HG03575 (cell line): Measurements from ENCODE around the gene SPAG17.

ENCODE experiments used
- ATAC-seq: cut with Tn5 transposase; IDR thresholded peaks from one replicate; pipeline ENCODE4 v1.9.1; 2021; ENCODE audit not compliant: unreplicated experiment, insufficient number of reproducible peaks, low FRiP score; ENCODE audit errors: extremely low read depth

The SPAG17 gene

DNA sequence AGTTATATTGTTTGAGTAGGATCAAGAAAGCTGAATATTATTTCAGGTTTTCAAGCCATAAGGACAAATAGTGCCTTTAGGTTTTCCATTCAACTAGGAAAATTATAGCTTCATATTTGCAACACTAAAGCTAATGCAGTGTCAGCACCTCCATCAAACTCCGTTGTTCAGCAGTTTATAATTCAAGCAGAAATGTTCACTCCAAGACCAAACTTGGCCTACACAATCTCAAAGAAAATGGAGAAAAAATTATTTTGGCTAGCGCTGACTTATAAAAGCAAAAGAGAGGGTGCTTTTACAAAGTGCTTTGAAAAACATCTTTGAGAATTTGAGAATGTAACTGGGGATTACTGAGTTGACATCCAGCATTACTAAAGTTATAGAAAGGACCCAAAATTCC, 1.4 kb downstream of the SPAG17 start:
- ATAC-seq = no peak

DNA sequence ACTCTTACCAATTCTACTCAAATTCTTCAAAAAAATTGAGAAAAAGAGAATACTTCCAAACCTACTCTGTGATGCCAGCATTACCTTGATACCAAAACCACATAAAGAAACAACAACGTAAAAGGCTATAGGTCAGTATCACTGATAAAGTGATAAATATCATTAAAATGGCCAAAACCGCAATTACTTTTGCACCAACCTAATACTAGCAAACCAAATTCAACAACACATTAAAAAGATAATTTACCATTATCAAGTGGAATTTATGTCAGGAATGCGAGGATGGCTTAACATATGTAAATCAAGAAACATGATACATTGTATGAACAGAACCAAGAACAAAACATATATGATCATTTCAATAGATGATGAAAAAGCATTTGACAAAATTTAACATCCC, 7.0 kb downstream of the SPAG17 start:
- ATAC-seq = no peak

DNA sequence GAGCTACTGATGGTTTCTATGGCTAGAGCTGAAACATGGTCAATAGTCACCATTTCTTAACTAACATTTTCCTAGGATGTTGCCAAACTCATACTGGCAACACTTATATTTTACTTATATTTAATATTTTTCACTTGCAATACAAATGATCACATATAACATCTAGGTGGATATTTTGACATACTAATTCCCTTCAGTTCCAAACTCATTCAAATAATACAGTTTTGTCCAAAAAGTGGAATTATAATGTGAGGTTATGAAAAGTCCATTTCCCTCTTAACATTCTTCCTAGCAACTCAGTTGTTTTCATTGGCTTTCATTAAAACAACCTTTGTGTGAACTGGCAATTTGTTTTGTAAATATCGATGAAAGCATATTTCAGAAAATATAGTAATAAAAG, 16.0 kb downstream of the SPAG17 start:
- no peak for ATAC-seq

DNA sequence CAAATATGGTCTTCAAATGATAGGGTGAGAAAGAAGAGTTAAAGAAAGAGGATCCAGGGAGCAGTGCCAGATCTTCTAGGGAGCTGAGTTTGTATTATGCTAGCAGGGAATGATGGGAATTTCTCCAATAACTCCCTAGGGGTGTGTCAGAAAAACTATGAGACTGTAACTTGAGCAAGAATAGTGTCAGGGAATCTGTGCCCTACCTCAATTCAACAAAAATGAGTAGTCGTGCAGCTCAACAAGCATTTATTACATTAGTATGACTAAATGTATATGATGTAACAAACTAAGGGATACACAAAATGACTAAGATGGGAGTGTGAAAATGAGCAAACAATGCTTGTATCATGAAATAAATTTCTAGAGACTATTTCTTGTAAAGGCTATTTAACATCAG, 24.2 kb downstream of the SPAG17 start:
- no peak for ATAC-seq

DNA sequence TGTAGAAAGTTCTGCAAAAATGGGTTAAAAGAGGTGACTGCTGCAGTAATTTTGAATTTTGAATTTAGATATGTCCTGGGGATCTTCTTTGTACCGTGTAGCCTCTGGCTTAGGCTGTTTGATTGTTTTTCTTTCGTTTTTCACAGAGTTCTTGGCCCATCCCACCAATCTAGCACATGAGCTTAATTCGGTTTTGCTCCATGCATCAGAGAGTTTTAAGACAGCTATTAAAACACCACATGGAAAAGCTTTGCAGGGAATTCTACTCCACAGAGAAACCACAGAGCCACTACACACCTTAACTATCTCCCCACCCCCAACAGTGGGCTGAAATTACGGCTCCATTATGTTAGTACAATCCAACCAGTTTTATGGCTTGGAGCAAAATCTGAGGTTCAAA, 25.5 kb downstream of the SPAG17 start:
- ATAC-seq = no peak

DNA sequence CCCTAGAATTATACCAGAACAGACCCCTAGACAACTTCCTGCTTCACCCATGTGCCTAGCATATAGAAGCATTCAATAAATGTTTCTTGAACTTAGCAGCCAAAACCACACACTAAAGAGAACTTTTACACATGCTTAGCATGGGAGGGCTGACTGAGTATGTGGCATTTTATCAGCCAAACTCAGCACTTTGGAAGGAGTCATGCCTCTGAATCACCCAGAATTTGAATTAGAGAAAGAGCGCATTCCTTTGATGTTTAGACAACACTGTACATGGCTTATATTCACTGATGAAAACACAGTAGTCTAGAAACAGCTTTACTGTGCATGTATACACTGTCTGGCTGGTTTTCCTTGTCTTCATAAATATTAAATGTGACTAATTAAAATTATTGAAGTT, 26.1 kb downstream of the SPAG17 start:
- no peak for ATAC-seq

DNA sequence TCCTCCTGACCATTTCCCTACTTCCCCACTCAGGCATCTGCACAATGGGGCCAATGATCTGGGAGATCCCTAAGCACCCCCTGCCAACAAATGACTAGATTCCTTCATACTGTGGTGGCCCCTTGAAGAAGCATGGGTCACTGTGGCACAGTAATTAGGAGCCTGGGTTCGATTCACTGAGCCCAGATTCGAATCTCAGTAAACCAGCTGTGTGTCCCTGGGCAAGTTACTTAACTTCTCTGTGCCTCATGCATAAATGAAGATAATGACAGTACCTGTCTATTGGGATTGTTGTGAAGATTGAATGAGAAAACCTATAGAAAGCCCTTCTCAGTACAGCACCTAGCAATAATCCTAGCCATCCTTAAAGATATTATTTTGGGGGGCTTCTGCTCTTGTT, 27.5 kb downstream of the SPAG17 start:
- no peak for ATAC-seq

DNA sequence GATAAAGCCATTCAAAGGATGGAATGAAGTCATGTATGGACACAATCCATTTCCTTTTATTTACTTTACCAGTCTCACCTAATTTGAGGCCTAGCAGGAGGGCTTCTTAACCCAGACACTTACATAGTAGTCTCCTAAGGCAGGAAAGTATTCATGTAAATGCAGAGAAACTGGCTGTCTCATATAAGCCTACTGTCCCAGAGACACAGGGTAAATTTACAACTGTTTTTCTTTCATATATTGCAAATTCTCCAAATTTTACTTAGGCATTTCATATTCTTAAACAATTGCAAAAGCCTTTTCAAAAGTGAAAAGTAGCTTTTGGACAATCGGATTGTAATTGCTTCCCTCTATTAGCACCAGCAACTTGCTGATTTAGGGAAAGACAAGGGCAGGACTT, 29.9 kb downstream of the SPAG17 start:
- ATAC-seq = no peak

DNA sequence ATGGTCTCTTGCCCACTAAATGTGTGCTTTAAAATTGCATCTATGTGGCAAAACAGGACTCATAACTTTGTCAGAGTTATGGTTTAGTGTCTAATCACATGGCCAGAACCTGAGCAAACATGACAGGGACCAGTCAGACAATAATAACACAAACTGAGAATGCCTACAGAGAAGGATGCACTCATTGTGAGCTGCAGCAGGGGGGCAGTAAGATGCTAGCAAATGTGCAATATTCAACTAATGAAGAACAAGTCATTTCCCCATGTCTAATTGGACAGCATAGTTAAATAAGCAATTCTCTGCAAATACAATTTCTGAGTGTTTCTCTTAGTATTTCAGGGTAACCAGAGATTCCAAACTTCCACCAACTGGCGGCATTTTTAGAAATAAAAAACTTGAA, 30.8 kb downstream of the SPAG17 start:
- no peak for ATAC-seq

DNA sequence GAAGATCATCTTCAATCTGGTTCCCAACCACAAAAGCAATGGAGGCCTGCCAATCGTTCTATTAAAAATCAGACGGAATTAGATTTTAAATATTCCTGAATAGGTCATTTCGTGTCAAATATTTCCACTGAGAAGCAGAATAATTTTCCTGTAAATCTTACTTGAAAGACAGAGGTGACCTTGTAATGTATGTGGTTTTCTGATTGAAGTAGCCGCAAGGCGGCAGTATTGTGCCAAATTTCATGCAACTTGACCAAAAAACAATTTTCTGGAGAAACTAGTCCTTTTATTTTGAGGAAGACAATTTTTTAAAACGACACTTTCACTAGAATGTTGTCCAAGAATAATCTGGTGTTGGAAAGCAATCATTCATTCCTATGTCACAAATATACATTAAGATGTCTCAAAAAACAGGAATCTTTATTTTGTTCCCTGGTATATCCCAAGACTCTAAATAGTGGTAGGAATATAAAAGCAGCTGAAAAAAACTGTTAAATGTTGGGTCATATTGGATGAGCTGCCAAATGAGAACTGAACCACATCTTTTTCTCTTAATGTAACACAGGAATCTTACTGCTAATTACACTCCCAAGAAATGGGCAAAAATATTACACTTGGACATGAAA, 33.6 kb downstream of the SPAG17 start:
- no peak for ATAC-seq

DNA sequence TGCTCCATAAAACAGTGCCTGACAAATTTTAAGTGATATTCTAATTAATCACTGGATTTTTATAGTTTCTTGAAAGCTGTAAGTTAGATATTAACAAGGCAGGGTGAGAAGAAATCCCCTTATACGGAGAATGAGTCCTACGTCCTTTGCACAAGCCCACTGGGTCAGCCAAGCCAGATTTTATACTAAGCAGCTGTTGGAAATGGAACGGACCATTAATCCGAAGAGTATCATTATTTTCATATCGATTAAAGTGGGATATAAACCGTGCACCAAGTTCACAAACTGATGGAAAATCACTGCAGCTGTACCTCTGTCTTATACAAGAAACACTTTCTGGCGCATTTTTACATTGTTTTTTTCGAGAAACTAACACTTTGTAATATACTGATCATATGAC, 35.2 kb downstream of the SPAG17 start:
- no peak for ATAC-seq

DNA sequence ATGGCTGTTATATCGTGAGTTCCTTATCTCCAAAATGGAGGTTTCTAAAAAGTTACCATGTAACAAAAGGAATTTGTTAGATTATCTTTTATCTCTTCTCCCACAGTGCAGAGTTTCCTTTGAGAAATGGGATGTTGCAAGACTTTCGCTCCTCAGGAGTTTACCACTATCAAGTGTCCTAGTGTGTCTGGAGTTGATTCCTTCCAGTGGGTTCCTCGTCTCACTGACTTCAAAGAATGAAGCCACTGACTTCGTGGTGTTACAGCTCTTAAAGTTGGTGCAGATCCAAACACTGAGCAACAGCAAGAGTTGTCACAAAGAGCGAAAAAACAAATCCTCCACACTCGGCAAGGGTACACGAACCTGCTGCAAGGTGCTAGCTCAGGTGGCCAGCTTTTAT, 37.0 kb downstream of the SPAG17 start:
- no peak for ATAC-seq

DNA sequence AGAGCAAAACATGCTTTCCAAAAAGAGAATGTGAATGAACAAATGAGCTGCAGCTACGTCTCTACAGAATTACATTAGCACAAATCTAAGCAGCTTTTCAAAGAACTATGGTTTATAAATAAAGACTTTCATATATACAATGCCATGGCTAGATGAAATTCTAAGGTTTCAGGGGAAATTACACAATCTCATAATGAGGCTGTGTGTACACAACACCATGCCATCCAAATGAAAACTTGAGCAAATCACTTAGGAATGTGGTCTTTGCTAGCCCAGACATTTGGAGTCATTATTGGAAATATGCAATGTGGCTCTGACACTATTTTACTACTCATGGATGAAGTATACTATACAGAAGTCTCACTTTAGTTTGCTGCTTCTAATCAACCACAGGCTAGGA, 37.5 kb downstream of the SPAG17 start:
- ATAC-seq = no peak

DNA sequence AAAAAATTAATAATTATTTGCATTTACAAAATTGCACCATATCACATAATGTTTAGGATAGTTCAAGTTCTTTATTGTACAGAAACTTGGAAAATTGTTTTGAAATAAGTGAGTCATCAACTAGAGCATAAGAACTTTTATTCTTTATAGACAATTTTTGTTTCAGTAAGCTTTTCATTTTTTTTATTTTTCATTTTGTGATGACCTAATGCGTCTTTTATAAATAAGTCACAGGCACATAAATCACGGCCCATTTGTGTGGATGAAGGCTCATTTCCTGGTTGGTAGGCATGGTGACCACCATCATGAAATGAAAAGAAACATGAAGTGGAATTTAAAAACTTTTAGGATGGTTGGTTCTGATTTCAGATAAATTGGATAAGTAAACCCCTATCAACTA, 39.3 kb downstream of the SPAG17 start:
- ATAC-seq = no peak

DNA sequence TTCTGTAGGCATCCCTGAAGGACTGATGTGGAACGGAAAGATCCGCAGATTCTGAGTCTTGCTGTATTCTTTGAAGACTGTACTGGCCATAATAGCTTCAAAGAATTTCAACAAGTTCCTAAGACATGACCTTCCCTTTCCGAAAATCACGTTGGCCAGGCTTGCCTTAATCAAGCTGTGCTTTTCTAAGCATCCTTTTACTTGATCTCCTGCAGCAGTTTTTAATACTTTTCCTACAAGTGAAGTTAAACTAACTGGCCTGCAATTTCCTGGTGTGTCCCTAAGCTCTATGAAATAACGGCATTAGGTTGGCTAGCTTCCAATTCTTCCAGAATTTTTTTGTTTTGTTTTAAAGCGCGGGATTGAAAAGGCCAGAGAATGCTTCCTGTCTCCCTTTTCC, 40.3 kb downstream of the SPAG17 start:
- ATAC-seq = no peak

DNA sequence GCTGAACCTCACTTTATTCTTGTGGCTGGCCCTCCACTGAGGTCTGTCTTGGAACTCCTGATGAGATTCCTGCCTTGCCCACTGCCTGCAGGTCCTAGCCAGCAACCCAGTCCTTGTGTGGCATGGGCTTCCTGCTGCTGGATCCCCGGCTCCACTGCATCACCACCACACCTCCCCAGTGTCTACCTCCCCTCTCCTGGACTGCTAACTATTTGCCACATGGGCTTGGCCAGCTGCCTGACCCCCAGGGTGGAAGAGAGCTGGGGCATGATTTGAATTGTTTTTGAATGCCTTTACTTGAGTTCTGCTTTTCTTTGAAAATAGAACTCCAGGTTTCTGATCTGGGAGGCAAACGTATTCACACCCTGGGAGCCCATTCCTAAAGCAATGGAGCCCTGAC, 41.2 kb downstream of the SPAG17 start:
- ATAC-seq = no peak

DNA sequence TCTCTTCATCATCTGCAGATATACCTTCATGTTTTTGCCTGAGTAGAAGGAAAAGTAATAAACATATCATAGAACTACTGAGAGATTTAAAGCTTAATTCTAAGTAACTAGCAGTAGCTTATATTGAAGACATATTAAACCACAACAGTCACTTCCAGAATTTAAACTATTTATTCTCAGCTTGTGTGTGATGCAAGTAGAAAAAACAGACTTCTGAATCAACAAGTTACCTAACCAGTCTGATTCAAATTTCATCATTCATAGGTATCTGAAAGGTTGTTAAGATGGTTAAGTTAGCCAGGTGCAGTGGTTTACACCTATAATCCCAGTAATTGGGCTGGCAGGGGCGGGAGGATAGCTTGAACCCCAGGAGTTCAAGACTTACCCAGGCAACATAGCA, 41.9 kb downstream of the SPAG17 start:
- ATAC-seq = no peak

DNA sequence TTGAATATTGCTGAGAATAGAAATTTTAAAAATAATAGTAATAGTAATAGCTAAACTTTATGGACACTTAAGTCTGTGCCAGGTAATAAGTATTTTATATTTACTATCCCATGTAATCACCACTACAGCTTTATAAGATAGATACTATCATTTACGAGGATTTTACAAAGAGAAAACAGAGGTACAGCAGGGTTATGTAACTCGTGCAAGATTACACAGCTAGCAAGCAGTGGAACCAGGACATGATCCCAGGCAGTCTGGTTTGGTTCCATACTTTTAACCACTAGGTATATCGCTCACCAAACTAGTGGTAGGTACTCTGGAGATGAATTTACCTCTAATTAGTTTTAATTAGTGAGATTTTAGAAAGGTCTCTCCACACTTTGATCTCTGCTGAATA, 42.5 kb downstream of the SPAG17 start:
- ATAC-seq = no peak

DNA sequence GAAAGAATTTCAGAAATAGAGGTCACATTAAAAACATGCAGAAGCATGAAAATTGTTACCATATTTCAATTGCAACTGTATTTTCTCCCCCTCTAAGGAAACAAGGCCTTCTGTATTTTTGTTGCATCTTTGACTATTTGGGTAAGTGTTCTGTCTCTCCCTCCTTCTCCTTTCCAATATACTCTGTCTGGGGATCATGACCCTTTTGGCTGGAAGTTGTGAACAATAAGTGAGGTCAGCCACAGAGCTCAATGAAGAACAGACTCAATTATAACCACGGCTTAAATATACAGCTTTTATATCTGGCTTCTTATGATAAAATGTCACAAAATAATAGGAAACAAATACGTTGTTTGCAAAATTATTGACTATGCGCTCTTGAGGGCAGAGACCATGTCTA, 47.1 kb downstream of the SPAG17 start:
- ATAC-seq = no peak

DNA sequence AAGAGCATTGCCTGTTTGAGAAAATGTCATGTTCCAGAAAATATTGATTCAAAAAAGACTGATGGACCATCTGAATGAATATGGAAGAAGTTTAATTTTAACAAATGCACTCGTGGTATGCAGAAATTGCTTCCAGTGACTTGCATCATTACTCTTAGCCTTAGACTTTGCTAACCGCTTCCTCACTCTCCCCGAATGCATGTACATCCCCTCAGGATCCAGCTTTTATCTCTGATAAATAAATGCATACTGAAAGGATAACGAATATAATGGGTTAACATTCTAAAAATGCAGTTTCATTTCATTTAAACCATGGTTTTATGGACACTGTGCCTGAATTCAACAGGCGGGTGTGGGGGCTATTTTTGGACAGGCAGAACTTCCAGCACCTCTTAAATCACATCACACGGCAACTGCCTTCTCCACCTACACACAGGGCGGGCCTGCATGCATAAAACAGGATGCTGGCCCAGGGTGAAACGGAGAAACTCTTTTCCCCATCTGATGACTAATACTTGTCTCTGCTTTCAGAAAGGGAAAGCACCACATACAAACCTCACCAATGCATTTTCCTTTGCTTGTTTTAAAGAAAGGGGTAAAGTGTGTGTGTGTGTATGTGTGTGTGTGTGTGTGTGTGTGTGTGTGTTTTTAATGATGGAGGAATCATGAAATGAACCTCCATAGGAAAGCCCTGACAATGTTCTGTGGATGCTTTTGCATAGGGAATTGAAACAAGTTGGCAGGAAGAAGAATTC, 48.7 kb downstream of the SPAG17 start:
- ATAC-seq = peak; percentile 99

DNA sequence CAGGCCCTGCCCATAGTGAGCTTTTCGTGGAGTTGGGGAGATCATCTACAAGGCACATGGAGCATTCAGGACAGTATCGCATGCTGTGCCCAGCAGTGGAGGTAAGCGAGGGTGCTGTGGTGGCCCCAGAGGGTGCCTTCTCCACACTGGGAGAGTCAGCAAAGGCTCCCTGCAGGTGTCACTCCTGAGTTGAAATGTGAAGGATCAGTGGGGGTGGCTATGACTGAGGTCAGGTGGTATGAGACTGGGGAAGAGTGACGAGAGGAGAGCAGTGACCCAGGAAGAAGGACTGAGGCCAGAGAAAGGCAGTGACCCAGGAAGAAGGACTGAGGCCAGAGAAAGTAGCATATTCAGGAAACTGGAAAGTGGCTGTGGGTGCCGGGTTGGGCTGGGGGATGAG, 53.0 kb downstream of the SPAG17 start:
- ATAC-seq = no peak
